ENCODE results near the gene NPHP1. TPM values are rescaled to one million over a fixed set of nuclear protein-coding genes. Genes with fewer than 3 reads are reported as not detected.

NPHP1 gene
- total RNA-seq, 1 experiment from 2014 or later = 4.7 TPM

DNA sequence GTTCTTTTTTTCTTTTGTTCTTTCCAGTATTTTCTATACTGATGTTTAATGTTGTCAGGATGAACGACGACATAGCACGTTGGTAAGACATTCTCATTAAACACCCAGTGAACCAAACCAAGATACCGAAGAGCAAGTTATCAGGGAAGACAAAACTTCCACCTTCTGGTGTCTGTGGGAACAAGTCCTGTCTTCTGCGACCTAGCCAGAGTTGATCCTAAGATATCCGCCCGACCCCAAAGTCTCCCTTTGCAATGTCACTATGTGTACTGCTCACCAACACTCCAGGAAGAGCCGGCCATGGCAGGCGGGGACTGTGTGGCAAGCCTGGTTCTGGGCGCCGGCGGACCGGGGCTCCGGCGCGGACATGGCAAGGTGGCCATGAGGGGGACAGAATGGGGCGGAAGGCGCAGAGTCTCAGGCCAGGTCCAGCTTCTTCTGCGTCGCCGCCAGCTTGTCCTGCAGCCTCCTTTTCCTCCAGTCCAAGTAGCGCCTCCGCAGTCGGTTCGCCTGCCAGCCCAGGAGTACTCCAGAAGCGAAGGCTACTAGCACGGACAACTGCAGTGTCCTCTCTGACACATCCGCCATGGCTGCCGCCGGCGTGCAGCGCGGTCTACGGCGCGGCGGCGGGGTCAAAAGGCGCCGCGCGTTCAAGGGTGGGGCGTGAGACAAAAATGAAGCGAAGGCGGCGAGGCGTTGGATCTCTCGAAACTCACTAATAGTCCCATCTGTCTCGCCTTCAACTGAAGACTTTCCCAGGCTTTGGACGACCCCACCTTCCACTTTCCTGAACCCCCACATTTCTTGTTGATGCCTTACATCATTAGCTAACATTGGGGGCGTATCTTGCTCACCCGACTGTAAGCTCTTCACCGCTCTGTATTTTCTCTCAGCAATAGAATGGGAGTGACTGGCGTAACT lies 7.4 kb upstream of the NPHP1 start, which contains the start of gene MTLN (continued):
- peak; percentile 89; the same call in 1 of the 2 replicates for TF ChIP-seq CBX3 (IDR thresholded peaks at IDR 0.05; ENCODE audit: low read depth)
- TF ChIP-seq EGR1 (IDR thresholded peaks at IDR 0.05; ENCODE audit: low read depth) = 0 out of 2 replicates have a peak, but pooled peaks have one; percentile 48
- no peak for TF ChIP-seq RAD21 (IDR thresholded peaks at IDR 0.05; ENCODE audit: low read depth)
- TF ChIP-seq, protein P1, sequence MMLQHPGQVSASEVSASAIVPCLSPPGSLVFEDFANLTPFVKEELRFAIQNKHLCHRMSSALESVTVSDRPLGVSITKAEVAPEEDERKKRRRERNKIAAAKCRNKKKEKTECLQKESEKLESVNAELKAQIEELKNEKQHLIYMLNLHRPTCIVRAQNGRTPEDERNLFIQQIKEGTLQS (IDR thresholded peaks at IDR 0.05) = no peak
- TF ChIP-seq CEBPB (IDR thresholded peaks at IDR 0.05; ENCODE audit: low read depth) = no peak

DNA sequence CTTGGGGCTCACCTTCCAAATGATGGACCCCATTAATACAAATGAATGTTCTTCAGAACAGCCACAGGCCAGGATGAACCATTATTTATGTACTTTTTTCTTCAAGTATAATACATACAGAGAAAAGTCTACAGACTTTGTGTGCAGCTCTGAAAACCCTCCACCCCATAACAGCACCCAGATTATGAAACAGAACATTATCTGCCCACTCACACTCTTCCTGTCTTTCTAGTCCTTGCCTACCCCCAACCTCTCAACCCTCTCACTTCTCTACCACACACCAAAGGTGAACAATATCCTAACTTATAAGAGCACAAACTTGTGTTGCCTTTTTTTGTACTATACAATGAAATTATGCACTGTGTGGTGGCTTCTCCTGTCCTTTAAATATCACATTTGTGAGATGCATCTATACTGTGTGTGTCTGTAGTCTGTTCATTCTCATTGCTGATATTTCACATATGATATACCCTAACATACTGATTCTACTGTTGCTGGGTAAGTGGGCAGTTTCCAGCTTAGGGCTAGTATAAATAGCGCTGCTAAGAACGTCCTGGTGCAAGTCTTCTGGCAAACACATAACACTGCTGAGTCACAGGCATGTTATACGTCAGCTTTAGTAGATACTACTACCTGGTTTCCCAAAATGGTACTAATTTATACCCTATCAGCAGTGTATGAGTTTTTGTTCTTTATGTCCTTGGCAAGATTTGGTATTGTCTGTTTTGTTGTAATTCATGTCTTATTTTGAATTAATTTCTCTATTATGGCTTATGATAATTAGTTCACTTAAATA lies 1.0 kb upstream of the NPHP1 start:
- ChIA-PET POLR2A (no interaction called here), CTCF (no interaction called here), RAD21 (ENCODE audit: low non-redundant PET in 1 of 2, low total read pairs in 2 of 2, uncharacterized antibody in 2 of 2, unreplicated experiment in 2 of 2) (no interaction called here)
- H2AFZ ChIP-seq (ENCODE audit: low read depth, low read length, poor library complexity, severe bottlenecking) = peak overlapping the region; percentile 63
- no peaks in the 10 kb centered on the region for H4K20me1 ChIP-seq (ENCODE audit: insufficient read depth)
- peak overlapping the region; percentile 87 for H3K4me2 ChIP-seq (ENCODE audit: low read length)
- H3K9me3 ChIP-seq (ENCODE audit: control insufficient read depth in 1 of 2, insufficient read depth in 1 of 2, low read depth in 1 of 2, low read length in 2 of 2) = no peaks in the 10 kb centered on the region
- DNase-seq (ENCODE audit: low read depth, low spot score) (no peak), ATAC-seq (no peak)
- intact Hi-C loops (cut with micrococcal nuclease) = no loop called here
- H3K27me3 ChIP-seq (ENCODE audit: insufficient read depth, low read length) = no peaks in the 10 kb centered on the region
- H3K9me2 ChIP-seq (ENCODE audit: insufficient read depth) = no peaks in the 10 kb centered on the region
- TF ChIP-seq EGR1 (IDR thresholded peaks at IDR 0.05; ENCODE audit: low read depth) = no peak
- no peak for TF ChIP-seq ZFX (IDR thresholded peaks at IDR 0.05)
- TF ChIP-seq YY1 (IDR thresholded peaks at IDR 0.05; ENCODE audit: extremely low read depth, insufficient replicate concordance, low read depth, low read length) = no peak
- TF ChIP-seq, protein P2, sequence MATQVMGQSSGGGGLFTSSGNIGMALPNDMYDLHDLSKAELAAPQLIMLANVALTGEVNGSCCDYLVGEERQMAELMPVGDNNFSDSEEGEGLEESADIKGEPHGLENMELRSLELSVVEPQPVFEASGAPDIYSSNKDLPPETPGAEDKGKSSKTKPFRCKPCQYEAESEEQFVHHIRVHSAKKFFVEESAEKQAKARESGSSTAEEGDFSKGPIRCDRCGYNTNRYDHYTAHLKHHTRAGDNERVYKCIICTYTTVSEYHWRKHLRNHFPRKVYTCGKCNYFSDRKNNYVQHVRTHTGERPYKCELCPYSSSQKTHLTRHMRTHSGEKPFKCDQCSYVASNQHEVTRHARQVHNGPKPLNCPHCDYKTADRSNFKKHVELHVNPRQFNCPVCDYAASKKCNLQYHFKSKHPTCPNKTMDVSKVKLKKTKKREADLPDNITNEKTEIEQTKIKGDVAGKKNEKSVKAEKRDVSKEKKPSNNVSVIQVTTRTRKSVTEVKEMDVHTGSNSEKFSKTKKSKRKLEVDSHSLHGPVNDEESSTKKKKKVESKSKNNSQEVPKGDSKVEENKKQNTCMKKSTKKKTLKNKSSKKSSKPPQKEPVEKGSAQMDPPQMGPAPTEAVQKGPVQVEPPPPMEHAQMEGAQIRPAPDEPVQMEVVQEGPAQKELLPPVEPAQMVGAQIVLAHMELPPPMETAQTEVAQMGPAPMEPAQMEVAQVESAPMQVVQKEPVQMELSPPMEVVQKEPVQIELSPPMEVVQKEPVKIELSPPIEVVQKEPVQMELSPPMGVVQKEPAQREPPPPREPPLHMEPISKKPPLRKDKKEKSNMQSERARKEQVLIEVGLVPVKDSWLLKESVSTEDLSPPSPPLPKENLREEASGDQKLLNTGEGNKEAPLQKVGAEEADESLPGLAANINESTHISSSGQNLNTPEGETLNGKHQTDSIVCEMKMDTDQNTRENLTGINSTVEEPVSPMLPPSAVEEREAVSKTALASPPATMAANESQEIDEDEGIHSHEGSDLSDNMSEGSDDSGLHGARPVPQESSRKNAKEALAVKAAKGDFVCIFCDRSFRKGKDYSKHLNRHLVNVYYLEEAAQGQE (IDR thresholded peaks at IDR 0.05; ENCODE audit: low read depth) = no peak
- no peak for TF ChIP-seq EZH2phosphoT487 (IDR thresholded peaks at IDR 0.05; ENCODE audit: borderline replicate concordance)
- TF ChIP-seq ZNF274 (IDR thresholded peaks at IDR 0.05; ENCODE audit: low read depth, low read length) = no peak
- no peak for TF ChIP-seq SP1 (IDR thresholded peaks at IDR 0.05; ENCODE audit: low read depth)
- no peak for TF ChIP-seq FOSL1 (IDR thresholded peaks at IDR 0.05; ENCODE audit: low read depth)
- TF ChIP-seq, protein P1 (IDR thresholded peaks at IDR 0.05) = no peak
- TF ChIP-seq SIN3A (IDR thresholded peaks at IDR 0.05; ENCODE audit: low read depth) = no peak
- peak overlapping the region; percentile 75 to 78; a peak in 3 of 4 replicates for H3K4me3 ChIP-seq (replicated peaks in 1 of 2; ENCODE audit: low read depth in 1 of 2, low read length in 2 of 2)
- BruUV-seq (replicated peaks) = no TSS peak
- H3K36me3 ChIP-seq (ENCODE audit: control insufficient read depth in 1 of 2, insufficient read depth in 2 of 2, low read length in 2 of 2) = 0 out of 4 replicates have a peak, but pooled peaks cover 0 to 2% of the 10 kb centered on the region in 2 experiments
- no peak overlapping the region for H3K27ac ChIP-seq (ENCODE audit: low read depth, low read length)
- H3K4me1 ChIP-seq (ENCODE audit: control insufficient read depth in 1 of 2, insufficient read depth in 2 of 2, low read length in 2 of 2) = peaks cover under 1 to 18% of the 10 kb centered on the region in 2 experiments; a peak in 3 of 4 replicates
- H3K9ac ChIP-seq (ENCODE audit: low read length) = no peak overlapping the region
- peaks cover under 1% of the 10 kb centered on the region for H3K79me2 ChIP-seq (ENCODE audit: insufficient read depth, low read length)
